ENCODE data around the gene MIGA1.
"Not testable (repeated sequence)": the region's sequence is repeated elsewhere in the genome, so short reads cannot be mapped to it uniquely, and the experiment has no call there.

The MIGA1 gene

GRCh38 chr1:77850082-77850481, 70.6 kb downstream of the MIGA1 start:
- DNase-seq (ENCODE audit: low read depth), result no peak

DNA sequence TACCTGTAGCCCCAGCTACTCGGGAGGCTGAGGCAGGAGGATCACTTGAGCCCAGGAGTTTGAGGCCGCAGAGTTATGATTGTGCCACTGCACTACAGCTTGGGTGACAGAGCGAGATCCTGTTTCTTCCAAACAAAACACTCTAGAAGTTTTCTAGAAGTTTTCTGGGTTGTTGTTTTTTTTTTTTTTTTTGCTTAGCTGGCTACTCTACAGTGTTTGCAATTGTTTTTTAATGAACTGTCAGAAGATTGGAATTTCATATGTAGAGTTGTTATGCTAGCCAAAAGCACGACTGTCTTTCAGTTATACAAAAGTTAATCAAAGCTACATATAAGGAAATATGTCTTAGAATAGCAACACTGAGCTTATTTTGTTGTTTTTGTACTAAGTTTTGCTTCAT, 78.1 kb downstream of the MIGA1 start:
- DNase-seq (ENCODE audit: low read depth), result no peak

GRCh38 chr1:77858725-77859124, 79.3 kb downstream of the MIGA1 start:
- DNase-seq (ENCODE audit: low read depth), result no peak

- no peak for DNase-seq (ENCODE audit: low read depth)
These were observed 79.8 kb downstream of the MIGA1 start for GRCh38 chr1:77859248-77859647.

- DNase-seq (ENCODE audit: low read depth), result no peak
These were observed 86.8 kb downstream of the MIGA1 start for GRCh38 chr1:77866296-77866695.

DNA sequence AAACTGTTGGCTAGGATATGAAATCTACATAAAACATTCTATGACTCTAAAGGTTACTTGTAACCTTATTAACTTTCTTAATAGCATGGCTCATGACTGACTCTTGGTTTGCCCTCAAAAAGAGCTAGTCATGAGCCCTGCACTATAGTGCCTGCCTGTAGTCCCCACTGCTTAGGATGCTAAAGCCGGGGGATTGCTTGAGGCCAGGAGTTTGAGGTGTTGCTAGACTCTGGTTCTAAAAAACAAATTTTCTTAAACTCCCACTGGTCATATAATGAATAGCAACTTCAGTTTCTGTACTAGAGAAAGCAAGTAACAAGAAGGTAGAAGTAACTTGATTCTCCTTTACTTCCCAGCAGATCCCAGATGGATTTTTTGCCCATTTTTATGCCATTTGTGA, 93.2 kb downstream of the MIGA1 start:
- no peak for DNase-seq (ENCODE audit: low read depth)

DNA sequence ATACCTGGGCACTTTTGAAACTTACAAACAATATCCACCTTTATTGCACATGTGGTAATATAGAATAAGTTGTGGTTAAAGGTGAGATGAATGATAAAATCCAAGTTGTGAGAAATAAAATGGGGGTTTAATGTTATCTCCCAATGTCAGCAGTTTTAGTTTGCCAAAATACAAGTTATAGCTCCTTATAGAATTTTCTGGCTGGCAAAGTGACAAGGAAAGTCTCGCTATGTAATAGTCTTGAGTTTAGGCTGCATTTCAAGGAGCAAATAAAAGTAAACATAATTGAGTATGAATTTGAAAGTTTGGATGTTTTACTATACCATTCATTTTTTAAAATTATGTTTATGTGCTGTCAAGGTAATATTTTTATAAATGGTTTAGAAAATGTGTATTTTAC, 94.0 kb downstream of the MIGA1 start:
- no peak for DNase-seq (ENCODE audit: low read depth)

DNA sequence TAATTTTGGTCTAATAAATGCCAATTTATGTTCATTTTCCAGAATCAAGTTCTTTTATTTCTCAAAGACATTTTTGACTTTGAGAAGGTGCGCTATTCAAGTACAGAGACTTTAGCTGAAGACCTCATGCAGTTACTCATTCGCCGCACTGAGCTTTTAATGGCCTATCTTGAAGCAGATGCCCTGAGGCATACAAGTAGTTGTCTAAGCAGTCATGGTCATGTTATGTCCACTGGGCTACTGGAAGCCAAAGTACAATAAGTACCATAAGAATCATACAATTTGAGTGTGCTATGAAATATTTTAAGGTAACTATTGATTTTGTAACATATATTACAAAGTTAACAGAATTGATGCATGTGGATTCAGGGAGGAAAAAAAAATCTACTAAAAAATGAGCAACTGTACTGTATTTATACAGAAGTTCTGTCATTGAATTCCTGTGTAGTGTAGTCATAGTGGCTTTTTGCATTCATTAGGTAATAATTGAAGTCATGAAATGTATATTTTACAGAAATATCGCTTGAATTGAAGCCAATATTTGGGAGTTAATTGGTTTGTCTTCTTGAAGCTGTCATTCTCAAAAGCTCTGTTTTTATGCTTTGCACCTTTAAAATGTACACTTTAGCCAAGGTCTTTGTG, 95.5 kb downstream of the MIGA1 start:
- DNase-seq (ENCODE audit: low read depth), result no peak

DNA sequence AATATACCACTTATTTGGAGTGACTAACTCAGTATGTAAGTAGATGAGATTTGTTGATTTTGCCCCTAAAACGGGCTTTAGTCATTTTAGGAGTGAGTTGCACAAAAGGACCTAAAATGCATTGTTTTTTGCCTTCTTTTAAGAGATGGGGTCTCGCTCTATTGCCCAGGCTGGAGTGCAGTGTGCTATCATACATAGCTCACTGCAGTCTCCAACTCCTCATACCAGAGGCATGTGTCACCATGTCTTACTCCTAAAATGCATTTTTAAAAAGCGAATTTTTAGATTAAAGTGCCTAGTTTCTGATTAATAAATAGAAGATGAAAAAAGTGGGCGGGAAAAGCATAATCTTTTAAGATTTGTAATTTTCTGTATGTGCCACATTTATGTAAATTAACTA, 97.4 kb downstream of the MIGA1 start:
- no peak for DNase-seq (ENCODE audit: low read depth)

GRCh38 chr1:77881061-77881460, 101.6 kb downstream of the MIGA1 start:
- DNase-seq (ENCODE audit: low read depth), result no peak

GRCh38 chr1:77882411-77882810, 103.0 kb downstream of the MIGA1 start:
- DNase-seq (ENCODE audit: low read depth), result no peak

- DNase-seq (ENCODE audit: low read depth), result peak; percentile 20
These were observed 108.8 kb downstream of the MIGA1 start, which contains the start of gene NEXN for GRCh38 chr1:77888081-77888780. Gene NEXN, plus strand, starts transcription at chr1:77888624. Its CDS starts 27,483 bp downstream, at chr1:77916107.

GRCh38 chr1:77888781-77889642, 109.6 kb downstream of the MIGA1 start:
- peak; percentile 60 for DNase-seq (ENCODE audit: low read depth)

DNA sequence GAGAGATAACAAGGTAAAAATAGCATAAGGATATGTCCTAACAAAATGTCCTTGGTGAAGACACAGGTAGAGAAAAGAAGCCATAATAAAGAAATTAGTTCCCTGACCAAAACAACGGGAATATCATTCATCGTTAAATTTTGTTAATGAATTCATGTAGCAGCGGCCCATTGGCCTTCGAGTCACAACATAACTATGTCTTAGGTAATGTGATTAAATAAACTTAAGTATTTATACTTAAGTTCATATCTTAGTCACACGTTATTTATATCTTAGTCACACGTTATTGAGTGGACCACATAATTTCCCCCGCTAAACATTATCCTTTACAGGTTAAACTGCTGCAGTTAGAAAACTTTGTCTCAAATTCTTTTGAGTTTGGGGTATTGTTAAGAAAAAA, 110.2 kb downstream of the MIGA1 start:
- DNase-seq (ENCODE audit: low read depth), result peak; percentile 80

GRCh38 chr1:77891200-77891599, 111.8 kb downstream of the MIGA1 start:
- no peak for DNase-seq (ENCODE audit: low read depth)

GRCh38 chr1:77899647-77900320, 120.3 kb downstream of the MIGA1 start:
- no peak for DNase-seq (ENCODE audit: low read depth)

DNA sequence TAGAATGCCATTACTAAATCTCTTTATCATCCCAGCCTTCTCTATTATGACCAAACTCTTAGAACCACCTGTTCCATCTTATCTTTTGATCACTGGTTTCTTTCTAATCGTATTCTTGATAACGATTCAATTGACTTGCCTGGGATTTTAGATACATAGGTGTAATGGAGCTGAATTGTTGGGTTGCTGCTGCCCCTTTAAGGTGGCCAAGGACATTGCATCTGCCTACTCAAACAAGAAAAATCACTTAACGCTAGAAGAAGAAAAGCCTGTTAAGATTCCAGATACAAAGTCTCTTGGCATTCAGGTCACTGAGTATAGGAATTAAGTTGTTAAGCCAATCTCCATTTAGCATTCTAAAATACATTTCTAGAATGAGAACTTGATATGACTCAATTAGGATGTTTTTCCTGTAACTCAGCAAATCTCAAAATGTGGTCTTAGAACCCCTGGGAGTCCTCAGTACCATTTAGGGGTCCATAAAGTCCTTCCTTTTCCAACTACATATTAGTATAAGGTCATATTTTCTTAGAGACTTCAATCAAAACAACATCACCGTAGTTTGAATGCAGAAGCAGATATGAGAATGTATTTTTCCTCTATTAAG, 121.3 kb downstream of the MIGA1 start:
- DNase-seq (ENCODE audit: low read depth), result peak; percentile 14

DNA sequence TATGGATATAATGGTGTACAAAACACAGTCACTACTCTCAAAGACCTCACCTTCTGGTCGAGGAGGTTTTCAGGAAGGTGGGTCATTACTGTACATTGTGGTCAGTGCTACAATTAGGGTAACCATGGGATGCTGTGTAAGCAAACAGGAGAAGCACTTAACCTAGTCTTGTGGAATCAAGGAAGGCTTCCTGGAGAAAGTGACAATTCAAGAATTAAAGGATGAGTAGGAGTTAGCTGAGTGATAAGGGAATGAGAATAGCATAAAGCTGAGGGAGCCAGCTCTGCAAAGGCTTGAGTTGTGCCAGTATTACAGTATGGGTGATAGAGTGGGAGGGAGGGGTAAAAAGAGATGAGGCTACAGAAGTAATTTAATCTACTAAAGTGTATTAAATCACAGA, 126.2 kb downstream of the MIGA1 start:
- DNase-seq (ENCODE audit: low read depth), result no peak

DNA sequence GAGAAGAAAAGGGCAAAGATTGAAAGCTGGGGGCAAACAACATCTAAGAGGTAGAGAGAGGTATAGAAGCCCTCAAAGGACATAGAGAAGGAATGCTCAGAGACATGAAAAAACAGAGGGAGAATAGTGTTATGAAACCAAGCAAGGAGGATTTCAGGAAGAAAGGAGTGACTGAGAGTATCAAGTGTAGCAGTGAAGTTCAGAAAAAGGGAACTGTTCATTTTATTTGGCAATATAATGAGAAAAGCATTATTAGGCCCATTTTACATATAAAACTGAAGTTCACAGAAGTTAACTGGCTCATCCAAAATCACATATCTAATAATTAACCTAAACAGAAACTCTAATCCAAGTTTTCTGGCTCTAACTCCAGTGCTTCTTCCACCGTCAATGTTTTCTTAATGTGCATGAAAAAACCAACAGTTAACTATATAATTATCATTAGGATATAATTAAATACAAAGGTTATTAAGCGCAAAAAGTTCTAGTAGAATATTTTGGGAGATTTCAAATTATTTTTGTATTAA, 126.6 kb downstream of the MIGA1 start:
- DNase-seq (ENCODE audit: low read depth), result no peak

DNA sequence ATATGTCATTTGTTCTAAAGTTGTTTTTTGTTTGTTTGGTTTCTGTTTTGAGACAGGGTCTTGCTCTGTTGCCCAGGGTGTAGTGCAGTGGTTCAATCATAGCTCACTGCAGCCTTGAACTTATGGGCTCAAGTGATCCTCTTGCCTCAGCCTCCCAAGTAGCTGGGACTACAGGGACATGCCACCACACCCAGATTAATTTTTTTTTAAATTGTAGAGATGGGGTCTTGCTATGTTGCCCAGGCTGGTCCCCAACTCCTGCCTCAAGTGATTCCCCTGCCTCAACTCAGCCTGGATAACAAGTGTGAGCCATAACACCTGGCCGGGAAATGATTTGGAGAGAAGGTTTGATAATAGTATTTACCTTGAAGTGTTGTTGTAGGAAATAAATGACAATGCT, 127.2 kb downstream of the MIGA1 start:
- no peak for DNase-seq (ENCODE audit: low read depth)

- no peak for DNase-seq (ENCODE audit: low read depth)
These were observed 130.7 kb downstream of the MIGA1 start for GRCh38 chr1:77910116-77910515.

GRCh38 chr1:77918918-77919317, 139.5 kb downstream of the MIGA1 start:
- DNase-seq (ENCODE audit: low read depth), result not testable (repeated sequence)
